Lung (tissue), 12 donors: ENCODE measurements around the gene PLEKHN1. TPM values are rescaled to one million over a fixed set of nuclear protein-coding genes. Genes with fewer than 3 reads are reported as not detected.

Source experiments
- ATAC-seq: fragments of 200-7000 bp; cut with Tn5 transposase; one replicate; pipeline ENCODE4 v1.9.1; 2020; ENCODE audit warnings: moderate number of reproducible peaks; ENCODE audit not compliant: insufficient read depth, low FRiP score
- DNase-seq, 3 donors: peaks; one replicate each; pipeline ENCODE4 v3.0.0-alpha.2; 2013 to 2017
- H3K27ac ChIP-seq, 2 donors: one replicate each; pipeline ENCODE4 v1.5.1; 2013; ENCODE audit warnings: mild to moderate bottlenecking in 2 of 2, moderate library complexity in 2 of 2, control low read depth in 1 of 2, inconsistent platforms in 1 of 2, low read depth in 1 of 2, low read length in 1 of 2
- H3K27me3 ChIP-seq, 3 donors: one replicate each; pipeline ENCODE4 v1.5.1; 2013; ENCODE audit warnings: low read length in 2 of 3; ENCODE audit not compliant: control insufficient read depth in 3 of 3, insufficient read depth in 3 of 3
- H3K36me3 ChIP-seq, 4 donors: one replicate each; pipeline ENCODE4 v1.5.1; 2013; ENCODE audit warnings: low read length in 4 of 4, mild to moderate bottlenecking in 1 of 4, moderate library complexity in 1 of 4; ENCODE audit not compliant: control insufficient read depth in 4 of 4, insufficient read depth in 4 of 4
- H3K4me1 ChIP-seq, 5 donors: one replicate each; pipeline ENCODE4 v1.5.1; 2013; ENCODE audit warnings: low read length in 5 of 5, mild to moderate bottlenecking in 2 of 5, moderate library complexity in 1 of 5; ENCODE audit not compliant: control insufficient read depth in 5 of 5, insufficient read depth in 5 of 5
- H3K4me3 ChIP-seq: one replicate; pipeline ENCODE4 v1.5.1; 2013; ENCODE audit warnings: mild to moderate bottlenecking, control low read depth, moderate library complexity
- H3K9ac ChIP-seq, 2 donors: one replicate each; pipeline ENCODE4 v1.5.1; 2013; ENCODE audit warnings: low read length in 2 of 2, control low read depth in 1 of 2; ENCODE audit not compliant: insufficient read depth in 1 of 2
- H3K9me3 ChIP-seq, 4 donors: one replicate each; pipeline ENCODE4 v1.5.1; 2013; ENCODE audit warnings: low read length in 3 of 4, mild to moderate bottlenecking in 1 of 4, moderate library complexity in 1 of 4; ENCODE audit not compliant: control insufficient read depth in 4 of 4, insufficient read depth in 3 of 4
- CTCF ChIP-seq: IDR thresholded peaks from 2 replicates; pipeline ENCODE4 v1.5.1; 2012; ENCODE audit warnings: mild to moderate bottlenecking; ENCODE audit errors: control extremely low read depth, extremely low read depth
- WGBS, 2 donors: extraction: QIAGEN DNeasy Blood & Tissue Kit; methylation state at CpG; one replicate each; pipeline ENCODE4 v1.1.7; 2013; 5-methylcytosine and 5-hydroxymethylcytosine counted together
- polyA plus RNA-seq, 2 donors: library from polyadenylated mRNA; stranded (reverse); fragments of 200-250 nt; gene quantifications; one replicate each; pipeline ENCODE4 v1.2.1, GENCODE V29; 2013
- total RNA-seq, 2 donors: library from RNA; depleted of rRNA in 1 of 2; stranded (reverse); fragments of >200 nt in 1 of 2; gene quantifications; one replicate each; pipeline ENCODE4 v1.2.1, GENCODE V29; 2014 to 2021
- donor health status: control.
- donor health status: control.
- donor health status: Bipolar disorder and iron deficiency.
- donor health status: healthy.
- donor health status: DM: yes; HTN: yes; CAD: no.

Gene PLEKHN1
- total and polyA plus RNA-seq, 4 donors, result 2.0 to 5.1 (median 2.4) TPM

- Histone ChIP-seq H3K4me1 (peaks cover 0 to 6% (median 0%) of the 10 kb centered on the region in 5 donors), H3K9ac (no peak overlapping the region), H3K4me3 (no peak overlapping the region), H3K27me3 (peaks cover 4 to 26% (median 5%) of the 10 kb centered on the region in 3 donors), H3K36me3 (no peaks in the 10 kb centered on the region), H3K9me3 (peaks cover 0 to 2% (median 0%) of the 10 kb centered on the region in 4 donors), H3K27ac (peak overlapping the region in 1 of 2 donors; percentile 94)
- no peak for DNase-seq
- whole genome bisulfite sequencing, 2 donors, result 70 to 81% methylated on average over 29 to 35 of the region's 35 CpGs
- no peak for ATAC-seq
- TF ChIP-seq CTCF, result no peak
Observed at GRCh38 chr1:980602-981395, 14.5 kb downstream of the PLEKHN1 start.

GRCh38 chr1:981491-981954, 15.2 kb downstream of the PLEKHN1 start:
- H3K27me3 ChIP-seq, result peaks cover 4 to 26% (median 5%) of the 10 kb centered on the region in 3 donors
- no peaks in the 10 kb centered on the region for H3K36me3 ChIP-seq
- no peak for ATAC-seq
- 77 to 89% methylated on average over 20 to 21 of the region's 21 CpGs for WGBS, 2 donors
- peak overlapping the region in 1 of 2 donors; percentile 94 for H3K27ac ChIP-seq
- no peaks in the 10 kb centered on the region for H3K4me1 ChIP-seq
- no peak for DNase-seq
- peaks cover 0 to 2% (median 0%) of the 10 kb centered on the region in 4 donors for H3K9me3 ChIP-seq
- TF ChIP-seq CTCF, result no peak
- H3K4me3 ChIP-seq, result no peak overlapping the region
- H3K9ac ChIP-seq, result no peak overlapping the region

GRCh38 chr1:981955-982558, 15.8 kb downstream of the PLEKHN1 start, which contains the start of gene PERM1:
TSS of gene PERM1 (minus strand) at chr1:982093. CDS start at chr1:981029, 1,064 bp downstream.
- peak within 1 kb of the TSS in 1 of 2 donors; percentile 94 for H3K27ac ChIP-seq
- H3K9me3 ChIP-seq, result peaks cover 0 to 2% (median 0%) of the 10 kb centered on the region in 4 donors
- ATAC-seq, result no peak
- H3K36me3 ChIP-seq, result no peaks in the 10 kb centered on the region
- 55 to 72% methylated on average over 28 of the region's 28 CpGs for WGBS, 2 donors
- TF ChIP-seq CTCF, result no peak
- no peak within 1 kb of the TSS for H3K4me3 ChIP-seq
- H3K4me1 ChIP-seq, result no peaks in the 10 kb centered on the region
- H3K27me3 ChIP-seq, result peaks cover 4 to 26% (median 5%) of the 10 kb centered on the region in 3 donors
- no peak for DNase-seq
- H3K9ac ChIP-seq, result no peak within 1 kb of the TSS
